PC-3 (cell line): ENCODE data around the gene HSPB6.

ENCODE experiments used
- EZH2 ChIP-seq: fragments of 300-600 bp; sonication (generic); IDR thresholded peaks from one replicate; pipeline ENCODE4 v1.6.1; 2017; ENCODE audit warnings: antibody characterized with exemption, mild to moderate bottlenecking, low read length; ENCODE audit not compliant: unreplicated experiment
- EZH2phosphoT487 ChIP-seq: fragments of 300-600 bp; sonication (generic); IDR thresholded peaks from 2 replicates; pipeline ENCODE4 v1.6.1; 2018; ENCODE audit warnings: mild to moderate bottlenecking, antibody characterized with exemption, low read length, borderline replicate concordance
- TF ChIP-seq, protein P1 (sequence below): fragments of 300-600 bp; sonication (generic); conservative IDR thresholded peaks from 2 replicates; pipeline ENCODE4 v1.5.1; 2017; ENCODE audit warnings: antibody characterized with exemption, low read depth, mild to moderate bottlenecking, low read length

DNA sequence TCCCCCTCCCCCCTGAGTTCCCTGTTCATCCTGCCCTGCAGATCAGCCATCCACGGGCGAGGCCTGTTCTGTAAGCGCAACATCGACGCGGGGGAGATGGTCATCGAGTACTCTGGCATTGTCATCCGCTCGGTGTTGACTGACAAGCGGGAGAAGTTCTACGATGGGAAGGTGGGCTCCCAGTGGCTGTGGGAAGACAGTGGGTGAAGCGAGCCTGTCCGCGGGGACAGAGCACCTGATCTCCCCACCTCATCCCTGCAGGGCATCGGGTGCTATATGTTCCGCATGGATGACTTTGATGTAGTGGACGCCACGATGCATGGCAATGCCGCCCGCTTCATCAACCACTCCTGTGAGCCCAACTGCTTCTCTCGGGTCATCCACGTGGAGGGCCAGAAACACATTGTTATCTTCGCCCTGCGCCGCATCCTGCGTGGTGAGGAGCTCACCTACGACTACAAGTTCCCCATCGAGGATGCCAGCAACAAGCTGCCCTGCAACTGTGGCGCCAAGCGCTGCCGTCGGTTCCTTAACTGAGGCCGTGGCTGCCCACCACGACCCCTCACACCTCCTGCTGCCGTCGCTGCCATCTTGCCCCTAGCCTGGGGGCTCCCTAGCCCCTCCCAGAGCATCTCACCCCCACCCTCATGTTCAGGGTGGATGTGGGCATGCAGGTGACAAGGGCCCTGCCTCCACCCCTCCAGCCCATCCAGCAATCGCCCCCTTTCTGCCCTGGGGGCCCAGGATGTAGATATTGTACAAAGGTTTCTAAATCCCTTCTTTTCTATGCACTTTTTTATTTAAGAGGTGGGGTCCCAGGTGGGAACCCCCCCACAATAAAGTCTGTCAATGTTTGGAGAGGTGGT is 18.6 kb downstream of the HSPB6 start:
- TF ChIP-seq, protein P1, sequence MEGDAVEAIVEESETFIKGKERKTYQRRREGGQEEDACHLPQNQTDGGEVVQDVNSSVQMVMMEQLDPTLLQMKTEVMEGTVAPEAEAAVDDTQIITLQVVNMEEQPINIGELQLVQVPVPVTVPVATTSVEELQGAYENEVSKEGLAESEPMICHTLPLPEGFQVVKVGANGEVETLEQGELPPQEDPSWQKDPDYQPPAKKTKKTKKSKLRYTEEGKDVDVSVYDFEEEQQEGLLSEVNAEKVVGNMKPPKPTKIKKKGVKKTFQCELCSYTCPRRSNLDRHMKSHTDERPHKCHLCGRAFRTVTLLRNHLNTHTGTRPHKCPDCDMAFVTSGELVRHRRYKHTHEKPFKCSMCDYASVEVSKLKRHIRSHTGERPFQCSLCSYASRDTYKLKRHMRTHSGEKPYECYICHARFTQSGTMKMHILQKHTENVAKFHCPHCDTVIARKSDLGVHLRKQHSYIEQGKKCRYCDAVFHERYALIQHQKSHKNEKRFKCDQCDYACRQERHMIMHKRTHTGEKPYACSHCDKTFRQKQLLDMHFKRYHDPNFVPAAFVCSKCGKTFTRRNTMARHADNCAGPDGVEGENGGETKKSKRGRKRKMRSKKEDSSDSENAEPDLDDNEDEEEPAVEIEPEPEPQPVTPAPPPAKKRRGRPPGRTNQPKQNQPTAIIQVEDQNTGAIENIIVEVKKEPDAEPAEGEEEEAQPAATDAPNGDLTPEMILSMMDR = no peak
- TF ChIP-seq EZH2 = no peak
- no peak for TF ChIP-seq EZH2phosphoT487
